Naive B cell (primary cell): ENCODE results near the gene SAP130. TPM values are rescaled to one million over a fixed set of nuclear protein-coding genes. Genes with fewer than 3 reads are reported as not detected.

Source experiments
- ATAC-seq, 2 donors: fragments of 150-1000 bp; cut with Tn5 transposase; 2 replicates each; pipeline ENCODE4 v1.10.0; 2021; ENCODE audit warnings: low read depth in 2 of 2, mild to moderate bottlenecking in 2 of 2, moderate library complexity in 2 of 2
- DNase-seq: peaks from one replicate; pipeline ENCODE4 v3.0.0; 2022
- H3K27ac Mint-ChIP-seq, 6 donors: one replicate each; pipeline ENCODE4 v1.8.0; 2020 to 2022; ENCODE audit warnings: mild to moderate bottlenecking in 6 of 6, mixed read lengths in 6 of 6, moderate library complexity in 5 of 6, inconsistent platforms in 2 of 6
- H3K27me3 Mint-ChIP-seq, 3 donors: one replicate each; pipeline ENCODE4 v1.8.0; 2021 to 2022; ENCODE audit warnings: mixed read lengths in 3 of 3, mild to moderate bottlenecking in 1 of 3
- H3K36me3 Mint-ChIP-seq, 2 donors: one replicate each; pipeline ENCODE4 v1.8.0; 2020 to 2022; ENCODE audit warnings: mixed read lengths in 2 of 2, inconsistent platforms in 1 of 2, mild to moderate bottlenecking in 1 of 2
- H3K4me1 Mint-ChIP-seq, 3 donors: one replicate each; pipeline ENCODE4 v1.8.0; 2020 to 2022; ENCODE audit warnings: mixed read lengths in 3 of 3, inconsistent platforms in 1 of 3, mild to moderate bottlenecking in 1 of 3, moderate library complexity in 1 of 3
- H3K4me3 Mint-ChIP-seq, 8 donors: one replicate each; pipeline ENCODE4 v1.8.0; 2020 to 2022; ENCODE audit warnings: mild to moderate bottlenecking in 8 of 8, mixed read lengths in 8 of 8, moderate library complexity in 8 of 8, inconsistent platforms in 2 of 8
- H3K9me3 Mint-ChIP-seq, 7 donors: one replicate each; pipeline ENCODE4 v1.8.0; 2020 to 2022; ENCODE audit warnings: mixed read lengths in 7 of 7, mild to moderate bottlenecking in 5 of 7, inconsistent platforms in 2 of 7, moderate library complexity in 1 of 7
- polyA plus RNA-seq, 6 donors: library from polyadenylated mRNA; unstranded; fragments of 300-500 nt; fragmentation: Illumina TruSeq; gene quantifications; one replicate each; pipeline ENCODE4 v1.2.3, GENCODE V29; 2021; ENCODE audit warnings: low read depth in 6 of 6

Gene SAP130
- polyA plus RNA-seq, 6 donors from 2014 or later: 5.7 to 12.1 (median 7.1) TPM

- ATAC-seq (no peak), DNase-seq (no peak)
- H3K27me3 Mint-ChIP-seq: no peaks in the 10 kb centered on the region
- no peak overlapping the region for H3K27ac Mint-ChIP-seq
- H3K9me3 Mint-ChIP-seq: no peaks in the 10 kb centered on the region
- H3K4me1 Mint-ChIP-seq: peaks cover 19 to 24% (median 24%) of the 10 kb centered on the region in 3 donors
- H3K36me3 Mint-ChIP-seq: no peaks in the 10 kb centered on the region
- H3K4me3 Mint-ChIP-seq: no peak overlapping the region
Observed at GRCh38 chr2:127893494-127893893, 134.4 kb downstream of the SAP130 start.

- Mint-ChIP-seq H3K9me3 (no peaks in the 10 kb centered on the region), H3K27me3 (no peaks in the 10 kb centered on the region), H3K4me1 (peaks cover 15 to 20% (median 19%) of the 10 kb centered on the region in 3 donors), H3K4me3 (no peak overlapping the region), H3K27ac (no peak overlapping the region), H3K36me3 (no peaks in the 10 kb centered on the region)
- no peak for DNase-seq
- no peak for ATAC-seq
Observed at GRCh38 chr2:127893033-127893432, 134.8 kb downstream of the SAP130 start.

GRCh38 chr2:127891811-127892210, 136.0 kb downstream of the SAP130 start:
- no peak overlapping the region for H3K4me3 Mint-ChIP-seq

More at GRCh38 chr2:127891811-127892210, 136.0 kb downstream of the SAP130 start:
- no peaks in the 10 kb centered on the region for H3K9me3 Mint-ChIP-seq
- ATAC-seq (no peak), DNase-seq (no peak)
- no peaks in the 10 kb centered on the region for H3K27me3 Mint-ChIP-seq
- no peaks in the 10 kb centered on the region for H3K36me3 Mint-ChIP-seq
- no peak overlapping the region for H3K27ac Mint-ChIP-seq
- H3K4me1 Mint-ChIP-seq: peaks cover 12 to 17% (median 16%) of the 10 kb centered on the region in 3 donors

Other genes starting within 250 kb of the SAP130 start
- gene WDR33, start 216.9 kb downstream of the SAP130 start, polyA plus RNA-seq: 10 to 100 TPM; 20.5 to 50.4 (median 37.3) TPM
- gene POLR2D, start 169.9 kb downstream of the SAP130 start, polyA plus RNA-seq: 10 to 100 TPM; 15.9 to 45.1 (median 37.1) TPM
- gene AMMECR1L, start 142.1 kb downstream of the SAP130 start, polyA plus RNA-seq: 1 to 10 TPM; 3.7 to 9.9 (median 7.4) TPM
- gene UGGT1, start 63.1 kb upstream of the SAP130 start, polyA plus RNA-seq: 10 to 100 TPM in 5 of 6 donors, under 1 TPM in 1; 0.71 to 18.0 (median 11.3) TPM